ENCODE results near the gene CBLN1. TPM values are rescaled to one million over a fixed set of nuclear protein-coding genes. Genes with fewer than 3 reads are reported as not detected.

Gene CBLN1
- total RNA-seq, 1 experiment from 2014 or later: 5.6 TPM

DNA sequence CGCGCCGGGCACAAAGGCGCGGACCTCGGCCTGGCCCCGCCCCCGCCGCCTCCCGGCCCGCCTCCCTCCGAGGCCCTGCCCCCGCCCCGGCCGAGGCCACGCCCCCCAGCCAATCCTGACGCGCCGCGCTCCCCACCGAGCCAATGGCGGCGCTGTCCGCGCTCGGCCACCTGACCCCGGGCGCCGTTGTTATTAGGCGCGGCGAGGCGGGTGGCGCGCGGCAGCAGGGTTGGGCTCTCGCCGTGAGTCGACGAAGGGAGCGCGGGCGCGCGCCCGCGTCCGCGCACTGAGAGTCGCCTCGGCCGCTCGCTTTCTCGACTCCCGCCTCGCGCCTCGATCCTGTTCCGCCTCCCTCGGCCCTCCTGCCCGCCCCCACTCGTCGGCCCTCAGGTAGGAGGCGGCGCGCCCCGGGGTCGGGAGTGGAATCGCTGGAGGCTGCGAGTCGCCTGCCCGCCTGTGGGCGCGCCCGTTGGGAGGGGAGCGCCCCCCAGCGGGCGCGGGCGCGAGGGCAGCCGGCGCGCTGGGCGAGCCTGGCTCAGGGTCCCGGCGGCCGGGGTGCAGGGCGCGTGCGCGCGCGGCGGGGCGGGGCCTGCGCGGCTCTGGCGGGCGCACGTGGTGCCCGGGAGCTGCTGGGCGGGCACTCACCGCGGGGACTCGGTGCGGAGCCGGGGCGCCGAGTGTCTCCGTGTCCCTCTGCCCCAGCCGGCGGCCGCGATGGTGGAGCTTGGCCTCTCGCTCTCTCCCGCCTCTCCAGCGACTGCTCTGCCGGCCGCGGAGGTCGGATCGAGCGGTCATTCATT is 405 bp upstream of the CBLN1 start (continued):
- TF ChIP-seq, protein P1, sequence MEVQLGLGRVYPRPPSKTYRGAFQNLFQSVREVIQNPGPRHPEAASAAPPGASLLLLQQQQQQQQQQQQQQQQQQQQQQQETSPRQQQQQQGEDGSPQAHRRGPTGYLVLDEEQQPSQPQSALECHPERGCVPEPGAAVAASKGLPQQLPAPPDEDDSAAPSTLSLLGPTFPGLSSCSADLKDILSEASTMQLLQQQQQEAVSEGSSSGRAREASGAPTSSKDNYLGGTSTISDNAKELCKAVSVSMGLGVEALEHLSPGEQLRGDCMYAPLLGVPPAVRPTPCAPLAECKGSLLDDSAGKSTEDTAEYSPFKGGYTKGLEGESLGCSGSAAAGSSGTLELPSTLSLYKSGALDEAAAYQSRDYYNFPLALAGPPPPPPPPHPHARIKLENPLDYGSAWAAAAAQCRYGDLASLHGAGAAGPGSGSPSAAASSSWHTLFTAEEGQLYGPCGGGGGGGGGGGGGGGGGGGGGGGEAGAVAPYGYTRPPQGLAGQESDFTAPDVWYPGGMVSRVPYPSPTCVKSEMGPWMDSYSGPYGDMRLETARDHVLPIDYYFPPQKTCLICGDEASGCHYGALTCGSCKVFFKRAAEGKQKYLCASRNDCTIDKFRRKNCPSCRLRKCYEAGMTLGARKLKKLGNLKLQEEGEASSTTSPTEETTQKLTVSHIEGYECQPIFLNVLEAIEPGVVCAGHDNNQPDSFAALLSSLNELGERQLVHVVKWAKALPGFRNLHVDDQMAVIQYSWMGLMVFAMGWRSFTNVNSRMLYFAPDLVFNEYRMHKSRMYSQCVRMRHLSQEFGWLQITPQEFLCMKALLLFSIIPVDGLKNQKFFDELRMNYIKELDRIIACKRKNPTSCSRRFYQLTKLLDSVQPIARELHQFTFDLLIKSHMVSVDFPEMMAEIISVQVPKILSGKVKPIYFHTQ (CRISPR knock-in tag; IDR thresholded peaks at IDR 0.05): no peak
- TF ChIP-seq, protein P2, sequence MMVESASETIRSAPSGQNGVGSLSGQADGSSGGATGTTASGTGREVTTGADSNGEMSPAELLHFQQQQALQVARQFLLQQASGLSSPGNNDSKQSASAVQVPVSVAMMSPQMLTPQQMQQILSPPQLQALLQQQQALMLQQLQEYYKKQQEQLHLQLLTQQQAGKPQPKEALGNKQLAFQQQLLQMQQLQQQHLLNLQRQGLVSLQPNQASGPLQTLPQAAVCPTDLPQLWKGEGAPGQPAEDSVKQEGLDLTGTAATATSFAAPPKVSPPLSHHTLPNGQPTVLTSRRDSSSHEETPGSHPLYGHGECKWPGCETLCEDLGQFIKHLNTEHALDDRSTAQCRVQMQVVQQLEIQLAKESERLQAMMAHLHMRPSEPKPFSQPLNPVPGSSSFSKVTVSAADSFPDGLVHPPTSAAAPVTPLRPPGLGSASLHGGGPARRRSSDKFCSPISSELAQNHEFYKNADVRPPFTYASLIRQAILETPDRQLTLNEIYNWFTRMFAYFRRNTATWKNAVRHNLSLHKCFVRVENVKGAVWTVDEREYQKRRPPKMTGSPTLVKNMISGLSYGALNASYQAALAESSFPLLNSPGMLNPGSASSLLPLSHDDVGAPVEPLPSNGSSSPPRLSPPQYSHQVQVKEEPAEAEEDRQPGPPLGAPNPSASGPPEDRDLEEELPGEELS (CRISPR knock-in tag; IDR thresholded peaks at IDR 0.05): peak; percentile 78
- TF ChIP-seq CTCF (IDR thresholded peaks at IDR 0.05): peak; percentile 66; the same call in 1 of the 2 replicates
- TF ChIP-seq, protein P3, sequence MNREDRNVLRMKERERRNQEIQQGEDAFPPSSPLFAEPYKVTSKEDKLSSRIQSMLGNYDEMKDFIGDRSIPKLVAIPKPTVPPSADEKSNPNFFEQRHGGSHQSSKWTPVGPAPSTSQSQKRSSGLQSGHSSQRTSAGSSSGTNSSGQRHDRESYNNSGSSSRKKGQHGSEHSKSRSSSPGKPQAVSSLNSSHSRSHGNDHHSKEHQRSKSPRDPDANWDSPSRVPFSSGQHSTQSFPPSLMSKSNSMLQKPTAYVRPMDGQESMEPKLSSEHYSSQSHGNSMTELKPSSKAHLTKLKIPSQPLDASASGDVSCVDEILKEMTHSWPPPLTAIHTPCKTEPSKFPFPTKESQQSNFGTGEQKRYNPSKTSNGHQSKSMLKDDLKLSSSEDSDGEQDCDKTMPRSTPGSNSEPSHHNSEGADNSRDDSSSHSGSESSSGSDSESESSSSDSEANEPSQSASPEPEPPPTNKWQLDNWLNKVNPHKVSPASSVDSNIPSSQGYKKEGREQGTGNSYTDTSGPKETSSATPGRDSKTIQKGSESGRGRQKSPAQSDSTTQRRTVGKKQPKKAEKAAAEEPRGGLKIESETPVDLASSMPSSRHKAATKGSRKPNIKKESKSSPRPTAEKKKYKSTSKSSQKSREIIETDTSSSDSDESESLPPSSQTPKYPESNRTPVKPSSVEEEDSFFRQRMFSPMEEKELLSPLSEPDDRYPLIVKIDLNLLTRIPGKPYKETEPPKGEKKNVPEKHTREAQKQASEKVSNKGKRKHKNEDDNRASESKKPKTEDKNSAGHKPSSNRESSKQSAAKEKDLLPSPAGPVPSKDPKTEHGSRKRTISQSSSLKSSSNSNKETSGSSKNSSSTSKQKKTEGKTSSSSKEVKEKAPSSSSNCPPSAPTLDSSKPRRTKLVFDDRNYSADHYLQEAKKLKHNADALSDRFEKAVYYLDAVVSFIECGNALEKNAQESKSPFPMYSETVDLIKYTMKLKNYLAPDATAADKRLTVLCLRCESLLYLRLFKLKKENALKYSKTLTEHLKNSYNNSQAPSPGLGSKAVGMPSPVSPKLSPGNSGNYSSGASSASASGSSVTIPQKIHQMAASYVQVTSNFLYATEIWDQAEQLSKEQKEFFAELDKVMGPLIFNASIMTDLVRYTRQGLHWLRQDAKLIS (CRISPR knock-in tag; IDR thresholded peaks at IDR 0.05; ENCODE audit: borderline replicate concordance): no peak
- no peak for TF ChIP-seq JAZF1 (CRISPR knock-in tag; IDR thresholded peaks at IDR 0.05)
- TF ChIP-seq, protein P4, sequence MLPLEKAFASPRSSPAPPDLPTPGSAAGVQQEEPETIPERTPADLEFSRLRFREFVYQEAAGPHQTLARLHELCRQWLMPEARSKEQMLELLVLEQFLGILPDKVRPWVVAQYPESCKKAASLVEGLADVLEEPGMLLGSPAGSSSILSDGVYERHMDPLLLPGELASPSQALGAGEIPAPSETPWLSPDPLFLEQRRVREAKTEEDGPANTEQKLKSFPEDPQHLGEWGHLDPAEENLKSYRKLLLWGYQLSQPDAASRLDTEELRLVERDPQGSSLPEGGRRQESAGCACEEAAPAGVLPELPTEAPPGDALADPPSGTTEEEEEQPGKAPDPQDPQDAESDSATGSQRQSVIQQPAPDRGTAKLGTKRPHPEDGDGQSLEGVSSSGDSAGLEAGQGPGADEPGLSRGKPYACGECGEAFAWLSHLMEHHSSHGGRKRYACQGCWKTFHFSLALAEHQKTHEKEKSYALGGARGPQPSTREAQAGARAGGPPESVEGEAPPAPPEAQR (CRISPR knock-in tag; IDR thresholded peaks at IDR 0.05): no peak
- peak; percentile 35 for TF ChIP-seq SP1 (CRISPR knock-in tag; conservative IDR thresholded peaks at IDR 0.05)
- TF ChIP-seq, protein P5, sequence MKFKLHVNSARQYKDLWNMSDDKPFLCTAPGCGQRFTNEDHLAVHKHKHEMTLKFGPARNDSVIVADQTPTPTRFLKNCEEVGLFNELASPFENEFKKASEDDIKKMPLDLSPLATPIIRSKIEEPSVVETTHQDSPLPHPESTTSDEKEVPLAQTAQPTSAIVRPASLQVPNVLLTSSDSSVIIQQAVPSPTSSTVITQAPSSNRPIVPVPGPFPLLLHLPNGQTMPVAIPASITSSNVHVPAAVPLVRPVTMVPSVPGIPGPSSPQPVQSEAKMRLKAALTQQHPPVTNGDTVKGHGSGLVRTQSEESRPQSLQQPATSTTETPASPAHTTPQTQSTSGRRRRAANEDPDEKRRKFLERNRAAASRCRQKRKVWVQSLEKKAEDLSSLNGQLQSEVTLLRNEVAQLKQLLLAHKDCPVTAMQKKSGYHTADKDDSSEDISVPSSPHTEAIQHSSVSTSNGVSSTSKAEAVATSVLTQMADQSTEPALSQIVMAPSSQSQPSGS (CRISPR knock-in tag; IDR thresholded peaks at IDR 0.05; ENCODE audit: borderline replicate concordance, low read depth): no peak
- no peak for TF ChIP-seq ZNF219 (CRISPR knock-in tag; IDR thresholded peaks at IDR 0.05; ENCODE audit: borderline replicate concordance)
- TF ChIP-seq, protein P6, sequence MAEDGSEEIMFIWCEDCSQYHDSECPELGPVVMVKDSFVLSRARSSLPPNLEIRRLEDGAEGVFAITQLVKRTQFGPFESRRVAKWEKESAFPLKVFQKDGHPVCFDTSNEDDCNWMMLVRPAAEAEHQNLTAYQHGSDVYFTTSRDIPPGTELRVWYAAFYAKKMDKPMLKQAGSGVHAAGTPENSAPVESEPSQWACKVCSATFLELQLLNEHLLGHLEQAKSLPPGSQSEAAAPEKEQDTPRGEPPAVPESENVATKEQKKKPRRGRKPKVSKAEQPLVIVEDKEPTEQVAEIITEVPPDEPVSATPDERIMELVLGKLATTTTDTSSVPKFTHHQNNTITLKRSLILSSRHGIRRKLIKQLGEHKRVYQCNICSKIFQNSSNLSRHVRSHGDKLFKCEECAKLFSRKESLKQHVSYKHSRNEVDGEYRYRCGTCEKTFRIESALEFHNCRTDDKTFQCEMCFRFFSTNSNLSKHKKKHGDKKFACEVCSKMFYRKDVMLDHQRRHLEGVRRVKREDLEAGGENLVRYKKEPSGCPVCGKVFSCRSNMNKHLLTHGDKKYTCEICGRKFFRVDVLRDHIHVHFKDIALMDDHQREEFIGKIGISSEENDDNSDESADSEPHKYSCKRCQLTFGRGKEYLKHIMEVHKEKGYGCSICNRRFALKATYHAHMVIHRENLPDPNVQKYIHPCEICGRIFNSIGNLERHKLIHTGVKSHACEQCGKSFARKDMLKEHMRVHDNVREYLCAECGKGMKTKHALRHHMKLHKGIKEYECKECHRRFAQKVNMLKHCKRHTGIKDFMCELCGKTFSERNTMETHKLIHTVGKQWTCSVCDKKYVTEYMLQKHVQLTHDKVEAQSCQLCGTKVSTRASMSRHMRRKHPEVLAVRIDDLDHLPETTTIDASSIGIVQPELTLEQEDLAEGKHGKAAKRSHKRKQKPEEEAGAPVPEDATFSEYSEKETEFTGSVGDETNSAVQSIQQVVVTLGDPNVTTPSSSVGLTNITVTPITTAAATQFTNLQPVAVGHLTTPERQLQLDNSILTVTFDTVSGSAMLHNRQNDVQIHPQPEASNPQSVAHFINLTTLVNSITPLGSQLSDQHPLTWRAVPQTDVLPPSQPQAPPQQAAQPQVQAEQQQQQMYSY (CRISPR knock-in tag; IDR thresholded peaks at IDR 0.05): no peak
- no peak for TF ChIP-seq E2F5 (CRISPR knock-in tag; IDR thresholded peaks at IDR 0.05)
- TF ChIP-seq, protein P7, sequence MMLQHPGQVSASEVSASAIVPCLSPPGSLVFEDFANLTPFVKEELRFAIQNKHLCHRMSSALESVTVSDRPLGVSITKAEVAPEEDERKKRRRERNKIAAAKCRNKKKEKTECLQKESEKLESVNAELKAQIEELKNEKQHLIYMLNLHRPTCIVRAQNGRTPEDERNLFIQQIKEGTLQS (CRISPR knock-in tag; conservative IDR thresholded peaks at IDR 0.05): no peak
- no peak for TF ChIP-seq HMGA2 (CRISPR knock-in tag; IDR thresholded peaks at IDR 0.05)
- TF ChIP-seq NR2C2 (CRISPR knock-in tag; IDR thresholded peaks at IDR 0.05): no peak
- TF ChIP-seq ZNF416 (CRISPR knock-in tag; IDR thresholded peaks at IDR 0.05): no peak
- no peak for TF ChIP-seq CREB1 (CRISPR knock-in tag; IDR thresholded peaks at IDR 0.05)
- no peak for TF ChIP-seq ZNF138 (CRISPR knock-in tag; conservative IDR thresholded peaks at IDR 0.05)
- TF ChIP-seq, protein P8, sequence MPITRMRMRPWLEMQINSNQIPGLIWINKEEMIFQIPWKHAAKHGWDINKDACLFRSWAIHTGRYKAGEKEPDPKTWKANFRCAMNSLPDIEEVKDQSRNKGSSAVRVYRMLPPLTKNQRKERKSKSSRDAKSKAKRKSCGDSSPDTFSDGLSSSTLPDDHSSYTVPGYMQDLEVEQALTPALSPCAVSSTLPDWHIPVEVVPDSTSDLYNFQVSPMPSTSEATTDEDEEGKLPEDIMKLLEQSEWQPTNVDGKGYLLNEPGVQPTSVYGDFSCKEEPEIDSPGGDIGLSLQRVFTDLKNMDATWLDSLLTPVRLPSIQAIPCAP (CRISPR knock-in tag; IDR thresholded peaks at IDR 0.05): no peak

All from WTC11 (cell line).